Measurements from ENCODE around the gene EPHA1. TPM values are rescaled to one million over a fixed set of nuclear protein-coding genes. Genes with fewer than 3 reads are reported as not detected.

Gene EPHA1
- total RNA-seq, 1 experiment from 2014 or later, result 0.39 TPM

- Histone ChIP-seq H3K9me3 (ENCODE audit: control insufficient read depth, insufficient read depth, low read depth, low read length) (no peaks in the 10 kb centered on the region), H3K27ac (ENCODE audit: low read length) (no peak overlapping the region), H3K36me3 (ENCODE audit: control insufficient read depth, insufficient read depth, low read length) (peaks cover 5% of the 10 kb centered on the region), H3K4me3 (ENCODE audit: low read depth in 2 of 2, low read length in 2 of 2) (no peak overlapping the region; a peak in 1 of 4 replicates), H3K4me1 (ENCODE audit: control insufficient read depth, insufficient read depth, low read length) (peaks cover 4% of the 10 kb centered on the region; the same call in 1 of the 2 replicates), H3K27me3 (ENCODE audit: control insufficient read depth, insufficient read depth, low read length) (no peaks in the 10 kb centered on the region)
- ATAC-seq, result no peak
- BruUV-seq (replicated peaks), result no TSS peak
- POLR2A ChIA-PET, result interaction anchor here (0.6 kb wide), 1 partner anchor 607 kb away, joined by 7 read pairs; no protein-coding TSS in a partner anchor
- no peak for DNase-seq (ENCODE audit: low read depth, low spot score)
- CTCF ChIA-PET, result no interaction called here
- TF ChIP-seq TCF7L2 (IDR thresholded peaks at IDR 0.05; ENCODE audit: low read depth, low read length), result no peak
- TF ChIP-seq SIN3A (IDR thresholded peaks at IDR 0.05; ENCODE audit: borderline replicate concordance, insufficient read depth, low read depth, low read length), result no peak
- TF ChIP-seq CTCF (IDR thresholded peaks at IDR 0.05), result no peak
- no peak for TF ChIP-seq REST (IDR thresholded peaks at IDR 0.05; ENCODE audit: insufficient read depth in 1 of 2, low read depth in 2 of 2, low read length in 1 of 2)
- TF ChIP-seq POLR2AphosphoS5 (IDR thresholded peaks at IDR 0.05; ENCODE audit: low read depth, low read length), result no peak
- intact Hi-C loops (cut with micrococcal nuclease; ENCODE audit: unreplicated experiment), result no loop called here
- in situ Hi-C loops (cut with HindIII; ENCODE audit: low pct_unique_long_range_greater_than_20kb, low sequenced_read_pairs), result no loop called here
Observed at GRCh38 chr7:143385891-143386781, 22.5 kb downstream of the EPHA1 start.

GRCh38 chr7:143384661-143385631 is 23.7 kb downstream of the EPHA1 start:
- POLR2A ChIA-PET, result no interaction called here
- Histone ChIP-seq H3K9me3 (ENCODE audit: control insufficient read depth, insufficient read depth, low read depth, low read length) (no peaks in the 10 kb centered on the region), H3K4me3 (ENCODE audit: low read depth in 2 of 2, low read length in 2 of 2) (peak overlapping the region in 1 of 2 experiments; percentile 80; a peak in 1 of 4 replicates), H3K36me3 (ENCODE audit: control insufficient read depth, insufficient read depth, low read length) (peaks cover 5% of the 10 kb centered on the region), H3K27me3 (ENCODE audit: control insufficient read depth, insufficient read depth, low read length) (no peaks in the 10 kb centered on the region), H3K4me1 (ENCODE audit: control insufficient read depth, insufficient read depth, low read length) (peaks cover 4% of the 10 kb centered on the region; the same call in 1 of the 2 replicates), H3K27ac (ENCODE audit: low read length) (no peak overlapping the region)
- TF ChIP-seq REST (IDR thresholded peaks at IDR 0.05; ENCODE audit: insufficient read depth in 1 of 2, low read depth in 2 of 2, low read length in 1 of 2), result no peak
- TF ChIP-seq TCF7L2 (IDR thresholded peaks at IDR 0.05; ENCODE audit: low read depth, low read length), result no peak
- TF ChIP-seq POLR2AphosphoS5 (IDR thresholded peaks at IDR 0.05; ENCODE audit: low read depth, low read length), result no peak
- TF ChIP-seq CTCF (IDR thresholded peaks at IDR 0.05), result no peak
- no peak for TF ChIP-seq SIN3A (IDR thresholded peaks at IDR 0.05; ENCODE audit: borderline replicate concordance, insufficient read depth, low read depth, low read length)
- no TSS peak for BruUV-seq (replicated peaks)
- in situ Hi-C loops (cut with HindIII; ENCODE audit: low pct_unique_long_range_greater_than_20kb, low sequenced_read_pairs) (no loop called here), intact Hi-C loops (cut with micrococcal nuclease; ENCODE audit: unreplicated experiment) (no loop called here)
- DNase-seq (ENCODE audit: low read depth, low spot score) (no peak), ATAC-seq (no peak)
- CTCF ChIA-PET, result interaction anchor here (1.0 kb wide), 1 partner anchor 145 kb away, joined by 3 read pairs; no protein-coding TSS in a partner anchor

Data from Panc1 (cell line).